Embryonic facial prominence (tissue), 1 donor: ENCODE results near the gene SFT2D2.

Experiments used
- DNase-seq: peaks from one replicate; pipeline ENCODE4 v3.0.0-alpha.2; 2016; ENCODE audit errors: extremely low spot score

The SFT2D2 gene

GRCh38 chr1:168223261-168223660 is 2.5 kb upstream of the SFT2D2 start:
- no peak for DNase-seq

- DNase-seq = no peak
Measured at GRCh38 chr1:168223681-168224540, 1.9 kb upstream of the SFT2D2 start.

- DNase-seq = no peak
Measured at GRCh38 chr1:168224991-168225390, 813 bp upstream of the SFT2D2 start.

- DNase-seq = no peak
Measured at GRCh38 chr1:168227620-168228019, 1.8 kb downstream of the SFT2D2 start.

- no peak for DNase-seq
Measured at GRCh38 chr1:168229893-168230292, 4.1 kb downstream of the SFT2D2 start.

GRCh38 chr1:168230709-168231108 is 4.9 kb downstream of the SFT2D2 start:
- DNase-seq = no peak

- no peak for DNase-seq
Measured at GRCh38 chr1:168234846-168235547, 9.2 kb downstream of the SFT2D2 start.

GRCh38 chr1:168235548-168235885 is 9.7 kb downstream of the SFT2D2 start:
- no peak for DNase-seq

- DNase-seq = no peak
Measured at GRCh38 chr1:168235937-168236336, 10.1 kb downstream of the SFT2D2 start.

GRCh38 chr1:168236836-168237611 is 11.2 kb downstream of the SFT2D2 start:
- no peak for DNase-seq

GRCh38 chr1:168243198-168243597 is 17.4 kb downstream of the SFT2D2 start:
- no peak for DNase-seq

- DNase-seq = no peak
Measured at GRCh38 chr1:168243636-168244212, 17.9 kb downstream of the SFT2D2 start.

GRCh38 chr1:168245042-168245441 is 19.2 kb downstream of the SFT2D2 start:
- no peak for DNase-seq

- DNase-seq = no peak
Measured at GRCh38 chr1:168246506-168246905, 20.7 kb downstream of the SFT2D2 start.

- no peak for DNase-seq
Measured at GRCh38 chr1:168252204-168252733, 26.5 kb downstream of the SFT2D2 start.

GRCh38 chr1:168256164-168256563 is 30.4 kb downstream of the SFT2D2 start:
- no peak for DNase-seq

- DNase-seq = no peak
Measured at GRCh38 chr1:168257397-168257796, 31.6 kb downstream of the SFT2D2 start.

GRCh38 chr1:168259567-168259966 is 33.8 kb downstream of the SFT2D2 start:
- DNase-seq = no peak

GRCh38 chr1:168260393-168260792 is 34.6 kb downstream of the SFT2D2 start:
- DNase-seq = no peak

GRCh38 chr1:168261390-168261789 is 35.6 kb downstream of the SFT2D2 start:
- DNase-seq = peak; percentile 69

GRCh38 chr1:168263130-168263529 is 37.3 kb downstream of the SFT2D2 start:
- DNase-seq = no peak

GRCh38 chr1:168264296-168264695 is 38.5 kb downstream of the SFT2D2 start:
- DNase-seq = no peak
